Measurements from ENCODE around the gene RTN4RL1.

GRCh38 chr17:1940810-1941185 is 84.3 kb downstream of the RTN4RL1 start:
- TF ChIP-seq EZH2phosphoT487 (IDR thresholded peaks at IDR 0.05; ENCODE audit: borderline replicate concordance, low read depth, low read length) = no peak
- TF ChIP-seq CTCF (conservative IDR thresholded peaks at IDR 0.05; ENCODE audit: low read length) = no peak
